ENCODE data around the gene RASA3. TPM values are rescaled to one million over a fixed set of nuclear protein-coding genes. Genes with fewer than 3 reads are reported as not detected.

RASA3 gene
- total RNA-seq, 1 experiment from 2014 or later = 18.6 TPM

DNA sequence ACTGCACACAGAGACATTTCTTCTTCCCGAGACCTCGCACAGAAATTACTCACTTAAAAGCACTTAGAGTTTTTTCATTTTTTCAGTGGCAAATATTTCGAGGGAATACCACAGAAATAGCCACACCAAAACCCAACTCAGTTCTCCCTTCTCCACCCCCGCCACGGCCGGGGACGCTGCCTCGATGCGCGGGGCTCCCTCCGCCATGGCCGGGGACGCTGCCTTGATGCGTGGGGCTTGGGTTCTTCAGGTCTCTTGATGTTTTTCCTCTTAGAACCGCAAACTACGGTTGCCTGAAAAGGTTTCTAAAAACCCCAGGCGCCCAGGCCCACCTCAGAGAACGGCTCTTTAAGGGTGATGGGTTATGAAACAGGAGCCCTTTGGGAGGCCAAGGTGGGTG, 71.4 kb downstream of the RASA3 start:
- Histone ChIP-seq H3K9me2 (ENCODE audit: insufficient read depth) (no peaks in the 10 kb centered on the region), H3K4me1 (ENCODE audit: control insufficient read depth in 1 of 2, insufficient read depth in 2 of 2, low read length in 2 of 2) (peaks cover 25 to 31% of the 10 kb centered on the region in 2 experiments), H3K27ac (ENCODE audit: low read depth, low read length) (no peak overlapping the region), H3K9me3 (ENCODE audit: control insufficient read depth in 1 of 2, insufficient read depth in 1 of 2, low read depth in 1 of 2, low read length in 2 of 2) (no peaks in the 10 kb centered on the region), H4K20me1 (ENCODE audit: insufficient read depth) (no peaks in the 10 kb centered on the region), H3K4me3 (replicated peaks in 1 of 2; ENCODE audit: low read depth in 1 of 2, low read length in 2 of 2) (no peak overlapping the region), H3K36me3 (ENCODE audit: control insufficient read depth in 1 of 2, insufficient read depth in 2 of 2, low read length in 2 of 2) (no peaks in the 10 kb centered on the region), H3K9ac (ENCODE audit: low read length) (no peak overlapping the region), H2AFZ (ENCODE audit: low read depth, low read length, poor library complexity, severe bottlenecking) (no peak overlapping the region), H3K27me3 (ENCODE audit: insufficient read depth, low read length) (no peaks in the 10 kb centered on the region), H3K79me2 (ENCODE audit: insufficient read depth, low read length) (peaks cover 39% of the 10 kb centered on the region), H3K4me2 (ENCODE audit: low read length) (no peak overlapping the region)
- TF ChIP-seq CBX3 (IDR thresholded peaks at IDR 0.05; ENCODE audit: low read depth) = no peak
- ATAC-seq (no peak), DNase-seq (ENCODE audit: low read depth, low spot score) (no peak)
- POLR2A ChIA-PET = no interaction called here
- no TSS peak for BruUV-seq (replicated peaks)
- CTCF ChIA-PET = no interaction called here
- intact Hi-C loops (cut with micrococcal nuclease) = no loop called here
- RAD21 ChIA-PET (ENCODE audit: low non-redundant PET in 1 of 2, low total read pairs in 2 of 2, uncharacterized antibody in 2 of 2, unreplicated experiment in 2 of 2) = no interaction called here

DNA sequence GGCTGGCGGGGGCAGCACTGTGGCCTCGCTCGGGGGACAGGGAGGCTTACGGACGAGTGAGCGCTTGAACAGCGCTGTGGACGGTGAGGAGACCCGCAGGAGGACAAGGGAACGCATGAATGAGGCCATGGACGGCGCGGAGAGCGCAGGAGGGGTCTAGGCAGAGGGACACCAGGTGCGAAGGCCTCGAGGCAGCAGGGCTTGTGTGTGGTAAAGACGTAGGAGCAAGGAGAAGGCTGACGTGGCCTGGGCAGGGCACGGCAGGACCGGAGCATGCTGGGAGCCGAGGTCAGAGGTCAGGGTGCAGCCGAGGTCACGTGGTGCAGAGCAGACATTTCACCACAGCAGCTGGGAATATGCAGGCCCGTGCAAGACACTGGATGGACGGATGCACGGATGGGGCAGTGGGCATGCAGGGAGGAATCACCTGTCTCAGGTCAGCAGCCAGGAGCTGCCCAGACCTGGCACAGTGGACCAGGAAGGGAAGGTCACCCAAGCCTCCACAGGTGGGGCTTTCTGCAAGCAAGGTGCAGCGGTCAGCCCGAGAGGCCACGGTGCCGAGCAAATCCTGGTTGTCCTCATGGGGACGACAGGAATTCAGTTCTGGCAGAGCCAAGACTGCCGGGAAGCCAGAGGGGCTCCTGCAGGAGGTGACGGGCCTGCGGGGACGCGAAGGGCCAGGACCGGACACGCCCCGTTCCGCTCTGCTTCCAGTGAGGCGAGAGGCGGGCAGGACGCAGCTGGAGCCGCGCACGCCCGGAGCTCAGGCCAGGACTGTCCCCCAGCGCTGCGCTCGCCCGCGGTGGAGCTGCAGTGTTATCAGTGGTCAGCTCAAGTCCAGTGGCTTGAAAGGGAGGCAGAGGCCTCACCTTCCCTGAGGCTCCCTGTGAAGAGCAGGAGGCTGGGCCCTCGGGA, 72.2 kb downstream of the RASA3 start:
- Histone ChIP-seq H3K4me1 (ENCODE audit: control insufficient read depth in 1 of 2, insufficient read depth in 2 of 2, low read length in 2 of 2) (peaks cover 19 to 23% of the 10 kb centered on the region in 2 experiments), H2AFZ (ENCODE audit: low read depth, low read length, poor library complexity, severe bottlenecking) (no peak overlapping the region), H3K27me3 (ENCODE audit: insufficient read depth, low read length) (no peaks in the 10 kb centered on the region), H3K36me3 (ENCODE audit: control insufficient read depth in 1 of 2, insufficient read depth in 2 of 2, low read length in 2 of 2) (no peaks in the 10 kb centered on the region), H3K27ac (ENCODE audit: low read depth, low read length) (no peak overlapping the region), H4K20me1 (ENCODE audit: insufficient read depth) (no peaks in the 10 kb centered on the region), H3K4me2 (ENCODE audit: low read length) (no peak overlapping the region), H3K9me2 (ENCODE audit: insufficient read depth) (no peaks in the 10 kb centered on the region), H3K79me2 (ENCODE audit: insufficient read depth, low read length) (peaks cover 39% of the 10 kb centered on the region), H3K9me3 (ENCODE audit: control insufficient read depth in 1 of 2, insufficient read depth in 1 of 2, low read depth in 1 of 2, low read length in 2 of 2) (no peaks in the 10 kb centered on the region), H3K4me3 (replicated peaks in 1 of 2; ENCODE audit: low read depth in 1 of 2, low read length in 2 of 2) (no peak overlapping the region), H3K9ac (ENCODE audit: low read length) (no peak overlapping the region)
- DNase-seq (ENCODE audit: low read depth, low spot score) (no peak), ATAC-seq (no peak)
- ChIA-PET POLR2A (no interaction called here), CTCF (no interaction called here), RAD21 (ENCODE audit: low non-redundant PET in 1 of 2, low total read pairs in 2 of 2, uncharacterized antibody in 2 of 2, unreplicated experiment in 2 of 2) (no interaction called here)
- intact Hi-C loops (cut with micrococcal nuclease) = no loop called here
- no TSS peak for BruUV-seq (replicated peaks)
- no peak for TF ChIP-seq SRF (IDR thresholded peaks at IDR 0.05; ENCODE audit: low read depth)
- TF ChIP-seq JUND (IDR thresholded peaks at IDR 0.05) = no peak
- TF ChIP-seq, protein P1, sequence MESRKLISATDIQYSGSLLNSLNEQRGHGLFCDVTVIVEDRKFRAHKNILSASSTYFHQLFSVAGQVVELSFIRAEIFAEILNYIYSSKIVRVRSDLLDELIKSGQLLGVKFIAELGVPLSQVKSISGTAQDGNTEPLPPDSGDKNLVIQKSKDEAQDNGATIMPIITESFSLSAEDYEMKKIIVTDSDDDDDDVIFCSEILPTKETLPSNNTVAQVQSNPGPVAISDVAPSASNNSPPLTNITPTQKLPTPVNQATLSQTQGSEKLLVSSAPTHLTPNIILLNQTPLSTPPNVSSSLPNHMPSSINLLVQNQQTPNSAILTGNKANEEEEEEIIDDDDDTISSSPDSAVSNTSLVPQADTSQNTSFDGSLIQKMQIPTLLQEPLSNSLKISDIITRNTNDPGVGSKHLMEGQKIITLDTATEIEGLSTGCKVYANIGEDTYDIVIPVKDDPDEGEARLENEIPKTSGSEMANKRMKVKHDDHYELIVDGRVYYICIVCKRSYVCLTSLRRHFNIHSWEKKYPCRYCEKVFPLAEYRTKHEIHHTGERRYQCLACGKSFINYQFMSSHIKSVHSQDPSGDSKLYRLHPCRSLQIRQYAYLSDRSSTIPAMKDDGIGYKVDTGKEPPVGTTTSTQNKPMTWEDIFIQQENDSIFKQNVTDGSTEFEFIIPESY (IDR thresholded peaks at IDR 0.05; ENCODE audit: extremely low read depth, insufficient replicate concordance, low read length) = no peak
- TF ChIP-seq RAD21 (IDR thresholded peaks at IDR 0.05; ENCODE audit: low read depth) = no peak
- no peak for TF ChIP-seq EZH2phosphoT487 (IDR thresholded peaks at IDR 0.05; ENCODE audit: borderline replicate concordance)
- TF ChIP-seq, protein P2, sequence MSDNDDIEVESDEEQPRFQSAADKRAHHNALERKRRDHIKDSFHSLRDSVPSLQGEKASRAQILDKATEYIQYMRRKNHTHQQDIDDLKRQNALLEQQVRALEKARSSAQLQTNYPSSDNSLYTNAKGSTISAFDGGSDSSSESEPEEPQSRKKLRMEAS (IDR thresholded peaks at IDR 0.05) = no peak
- TF ChIP-seq CEBPB (IDR thresholded peaks at IDR 0.05; ENCODE audit: low read depth) = no peak
- no peak for TF ChIP-seq SP1 (IDR thresholded peaks at IDR 0.05; ENCODE audit: low read depth)
- TF ChIP-seq, protein P3, sequence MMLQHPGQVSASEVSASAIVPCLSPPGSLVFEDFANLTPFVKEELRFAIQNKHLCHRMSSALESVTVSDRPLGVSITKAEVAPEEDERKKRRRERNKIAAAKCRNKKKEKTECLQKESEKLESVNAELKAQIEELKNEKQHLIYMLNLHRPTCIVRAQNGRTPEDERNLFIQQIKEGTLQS (IDR thresholded peaks at IDR 0.05) = no peak
- no peak for TF ChIP-seq TCF7L2 (IDR thresholded peaks at IDR 0.05; ENCODE audit: borderline replicate concordance, extremely low read depth, insufficient read depth, insufficient read length)

Data from HCT116 (cell line).